Colon (tissue), 2 donors: ENCODE measurements around the gene PGF.

Experiments used
- FAIRE-seq: peaks from 2 replicates; lab custom pipeline; 2012; peaks lifted over from hg19 to GRCh38; lab: Jason Lieb, UNC
- donor health status: control.
- donor health status: control.

PGF gene

DNA sequence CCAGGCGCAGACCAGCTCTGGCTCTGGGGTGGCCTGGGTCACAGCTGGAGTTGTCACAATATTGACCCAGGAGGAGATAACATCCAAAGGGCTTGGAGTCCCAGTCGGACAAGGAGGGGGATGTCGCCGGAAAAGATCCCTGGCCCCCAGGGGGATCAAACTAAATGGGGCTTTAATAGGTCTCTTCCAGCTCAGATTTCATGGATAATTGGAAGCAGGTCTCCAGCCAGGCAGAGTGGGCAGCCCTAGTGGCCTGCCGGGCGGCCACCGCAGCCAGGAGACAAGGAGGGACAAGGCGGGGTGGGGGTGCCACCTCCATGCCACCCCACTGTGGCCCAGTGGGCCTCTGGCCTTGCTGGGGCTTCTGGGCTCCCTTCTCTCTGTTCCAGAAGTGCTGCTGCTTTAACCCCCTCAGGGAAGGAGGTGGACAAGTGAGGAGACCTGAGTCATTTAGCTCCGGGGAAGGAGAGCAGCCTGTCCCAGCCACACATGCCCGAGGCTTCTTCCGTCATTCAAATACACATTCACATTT lies 23.1 kb upstream of the PGF start:
- no peak for FAIRE-seq

DNA sequence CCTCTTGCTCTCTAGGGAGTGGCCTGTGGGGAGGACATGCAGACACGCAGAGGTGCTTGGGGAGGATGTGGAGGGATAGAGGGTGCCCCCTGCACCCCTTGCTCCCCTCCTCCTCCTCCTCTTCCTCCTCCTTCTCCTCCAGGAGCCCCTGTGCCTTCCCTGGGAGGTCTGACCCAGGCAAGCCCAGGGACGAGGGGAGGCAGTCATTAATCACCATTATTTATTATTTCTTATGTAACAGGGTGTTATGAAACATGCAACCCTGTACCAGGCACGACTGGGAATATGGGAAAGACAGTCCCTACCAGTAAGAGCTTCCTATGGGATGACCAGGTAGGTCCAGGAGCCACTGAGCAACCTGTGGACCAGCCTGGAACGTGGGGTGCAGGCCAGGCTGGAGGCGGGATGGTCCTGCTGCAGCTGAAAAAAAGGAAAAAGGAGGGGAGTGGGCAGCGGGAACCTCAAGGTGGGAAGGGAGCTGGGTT lies 22.5 kb upstream of the PGF start:
- no peak for FAIRE-seq

DNA sequence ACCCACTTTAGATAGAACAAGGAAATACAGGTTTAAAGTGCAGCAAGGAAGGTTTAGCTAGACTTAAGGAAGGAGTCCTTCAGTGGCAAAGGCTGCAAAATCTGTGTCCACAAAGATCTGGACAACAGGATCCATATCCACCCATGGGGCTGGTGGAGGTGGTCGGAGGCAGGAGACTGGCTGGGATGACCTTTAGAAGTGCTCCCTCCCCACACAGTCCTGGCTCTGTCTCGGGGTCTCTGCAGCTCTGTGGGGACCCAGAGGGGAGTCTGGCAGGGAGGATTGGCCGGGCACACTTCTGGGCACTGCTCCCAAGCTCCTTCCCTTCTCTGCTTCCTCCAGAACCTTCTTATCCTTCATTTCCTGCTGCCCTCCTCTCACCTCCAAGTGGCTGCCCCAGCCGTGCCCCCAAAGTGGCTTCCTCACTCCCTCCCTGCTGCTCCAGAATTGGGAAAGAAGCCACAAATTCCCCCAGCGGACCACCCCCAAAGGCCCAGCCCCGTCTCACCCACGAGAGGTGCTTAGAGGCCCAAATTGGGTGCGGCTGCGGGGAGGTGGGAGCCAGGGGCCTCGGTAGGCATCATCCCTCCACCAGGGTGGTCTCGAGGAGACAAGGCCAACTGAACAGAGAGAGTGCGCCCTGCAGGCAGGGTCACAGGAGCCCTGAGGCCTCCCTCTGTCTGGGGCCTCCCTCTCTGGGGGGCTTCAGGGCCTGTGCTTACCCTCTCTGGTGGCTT lies 21.9 kb upstream of the PGF start:
- FAIRE-seq = no peak

DNA sequence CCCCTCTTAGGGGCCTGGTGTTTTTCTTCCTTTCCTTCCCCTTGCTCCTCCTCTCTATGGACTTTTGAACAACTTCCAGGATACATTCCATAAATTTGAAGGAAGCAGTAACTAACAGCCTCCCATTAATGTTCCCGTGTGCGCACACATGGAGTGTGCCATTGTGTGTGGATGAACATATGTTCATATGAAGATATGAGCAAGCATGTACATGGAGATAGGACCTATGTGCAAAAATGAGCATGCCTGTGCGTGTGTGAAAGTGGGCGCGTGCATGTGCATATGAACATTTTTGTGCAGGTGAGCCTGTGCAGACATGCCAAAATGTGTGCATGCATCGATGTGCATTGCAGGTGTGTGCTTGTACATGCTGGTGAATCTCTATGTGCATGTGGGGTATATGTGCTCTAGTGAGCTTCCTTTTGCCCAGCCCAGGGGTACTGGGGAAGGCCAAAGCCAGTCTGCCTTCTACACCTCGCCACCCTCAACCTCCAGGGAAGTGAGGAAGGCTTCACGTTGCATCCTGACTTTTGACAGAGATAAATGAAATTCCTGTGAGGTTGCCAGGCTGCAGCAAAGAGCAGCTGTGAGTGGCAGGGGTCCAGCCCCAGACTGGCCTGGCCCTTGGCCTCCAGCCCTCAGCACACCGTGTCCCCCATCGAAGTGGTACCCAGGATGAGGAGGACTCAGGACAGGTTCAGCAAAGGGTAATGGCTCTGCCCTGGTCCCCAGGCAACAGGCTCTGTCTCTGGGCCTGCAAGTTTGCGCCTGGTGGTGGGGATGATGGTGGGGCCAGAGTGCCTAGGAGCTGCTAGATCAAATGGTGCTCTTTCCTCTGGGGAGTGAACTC lies 21.1 kb upstream of the PGF start:
- no peak for FAIRE-seq

DNA sequence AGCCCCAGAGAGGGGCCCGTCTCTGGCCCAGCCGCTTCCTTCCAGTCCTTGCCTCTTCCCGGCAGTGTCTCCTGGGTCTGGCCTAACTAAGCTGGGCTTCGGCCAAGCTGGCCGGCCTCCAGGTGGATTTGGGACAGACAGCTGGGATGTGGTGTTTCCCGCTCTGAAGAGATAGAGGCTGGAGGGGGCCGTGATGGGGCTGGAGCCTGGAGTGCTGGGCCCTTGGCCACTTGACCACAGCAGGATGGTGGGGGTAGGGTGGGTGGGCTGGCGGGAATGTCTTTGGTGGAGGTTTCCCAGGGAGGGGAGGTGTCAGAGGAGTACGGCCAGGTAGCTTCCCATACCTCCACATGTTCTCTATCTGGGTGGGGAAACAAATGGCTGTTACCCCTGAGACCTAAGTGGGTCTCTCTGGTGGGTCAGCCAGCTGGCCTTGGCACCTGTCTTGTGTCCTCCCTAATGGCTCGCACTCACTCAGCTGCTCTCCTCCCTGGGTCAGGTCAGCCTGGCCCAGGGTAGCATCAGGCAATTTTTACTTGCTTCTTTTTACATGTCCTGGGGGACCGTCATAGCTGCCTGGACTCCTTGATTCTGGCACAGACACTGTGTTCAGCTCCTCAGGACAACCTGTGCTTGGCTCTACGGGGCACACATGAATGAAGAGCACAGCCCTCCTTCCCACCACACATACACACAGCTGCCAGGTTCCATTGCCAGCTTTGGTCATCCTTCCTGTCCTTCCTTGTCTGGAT lies 19.8 kb upstream of the PGF start:
- no peak for FAIRE-seq

GRCh38 chr14:74974364-74975058 lies 19.1 kb upstream of the PGF start:
- FAIRE-seq = no peak

DNA sequence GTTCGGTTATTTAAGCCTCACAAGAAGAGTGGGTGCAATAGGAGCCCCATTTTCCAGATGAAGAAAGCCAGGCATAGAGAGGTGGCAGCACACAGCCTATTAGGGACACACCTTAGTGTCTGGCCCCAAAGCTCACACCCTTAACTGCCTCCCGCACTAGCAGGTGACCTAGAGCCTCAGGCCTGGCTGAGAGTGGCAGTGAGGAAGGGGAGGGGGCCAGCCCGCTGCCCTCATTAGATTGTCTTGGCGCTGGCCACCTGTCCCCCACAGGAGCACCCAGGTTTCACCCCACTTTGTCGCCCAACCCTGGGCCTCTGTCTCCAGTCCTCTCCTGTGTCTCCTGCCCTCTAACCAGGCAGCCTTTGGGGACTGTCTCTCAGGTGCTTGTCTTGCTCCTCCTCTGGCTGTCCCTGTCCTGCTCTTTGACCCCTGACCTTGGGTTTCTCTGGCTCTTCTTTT lies 18.5 kb upstream of the PGF start:
- FAIRE-seq = no peak

GRCh38 chr14:74973003-74973653 lies 17.7 kb upstream of the PGF start:
- no peak for FAIRE-seq

DNA sequence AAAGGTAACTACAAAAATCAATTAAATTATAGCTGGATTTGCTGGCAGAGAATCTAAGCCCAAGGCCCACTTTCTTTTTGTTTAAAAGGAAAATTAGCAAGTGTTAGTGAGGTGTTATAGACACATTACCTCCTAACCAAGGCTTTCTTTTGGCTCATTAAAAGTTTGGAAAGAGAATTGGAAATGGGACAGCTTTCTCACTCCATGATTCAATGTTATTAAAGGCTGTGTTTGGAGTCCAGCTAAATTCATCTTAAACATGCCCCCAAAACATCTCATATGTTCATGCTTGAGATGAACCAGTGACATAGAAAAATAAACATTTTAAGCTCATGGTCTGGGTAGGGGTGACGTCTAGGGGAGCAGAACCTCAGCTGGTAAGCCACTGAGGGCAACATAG lies 13.4 kb upstream of the PGF start:
- FAIRE-seq = no peak

- FAIRE-seq = no peak
Measured at GRCh38 chr14:74965486-74966153, 10.2 kb upstream of the PGF start.

GRCh38 chr14:74964787-74965485 lies 9.5 kb upstream of the PGF start:
- no peak for FAIRE-seq

DNA sequence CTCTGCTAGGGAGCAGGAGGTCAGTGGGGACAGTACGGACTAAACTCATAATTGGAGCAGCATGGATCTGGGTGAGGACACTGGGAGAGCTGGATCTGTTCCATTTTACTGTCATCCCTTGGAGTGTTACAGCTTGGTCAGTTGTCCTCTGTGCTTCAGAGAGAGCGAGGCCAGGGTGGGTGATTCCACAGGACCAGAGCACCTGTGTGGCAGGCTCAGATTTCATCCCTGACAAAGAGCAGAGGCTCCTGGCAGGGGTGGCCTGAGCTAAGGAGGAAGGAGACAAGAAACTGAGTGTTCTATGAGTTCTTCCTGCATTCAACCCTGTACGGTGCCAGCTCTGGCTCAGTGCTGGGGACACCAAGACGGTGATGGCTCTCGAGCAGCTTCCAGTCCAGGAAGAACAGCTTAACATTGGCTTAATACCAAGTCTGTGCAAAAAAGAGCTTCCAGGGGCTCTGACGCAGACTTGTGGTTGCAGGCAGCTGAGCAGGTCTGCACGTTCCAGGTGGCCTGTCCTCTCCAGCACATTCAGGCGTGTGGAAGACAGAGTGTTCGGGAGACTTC lies 8.4 kb upstream of the PGF start:
- FAIRE-seq = no peak

DNA sequence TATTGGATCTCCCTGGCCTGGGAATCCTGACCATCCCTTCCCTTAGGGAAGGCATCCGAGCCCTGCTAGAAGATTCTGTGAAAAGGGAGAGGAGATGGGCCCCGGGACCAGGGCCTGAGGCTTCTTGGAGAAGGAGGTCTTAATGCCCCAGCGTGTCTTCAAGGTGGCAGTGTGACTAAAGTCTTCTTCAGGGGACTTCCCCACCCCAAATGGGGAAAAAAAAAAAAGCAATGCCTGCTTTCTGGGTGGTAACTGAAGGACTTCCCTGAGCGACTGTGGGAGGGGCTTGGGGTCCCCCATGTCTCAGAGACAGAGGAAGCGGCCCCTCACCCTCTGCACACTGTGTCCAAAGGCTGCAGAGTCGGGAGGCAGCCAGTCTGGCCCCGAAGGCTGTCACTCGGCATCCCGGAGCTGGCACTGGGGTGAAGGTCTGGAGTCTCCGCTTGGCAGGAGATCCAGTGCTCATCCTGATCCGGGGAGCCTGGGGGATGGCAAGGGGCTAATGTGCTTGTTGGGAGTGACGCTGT lies 7.8 kb upstream of the PGF start:
- FAIRE-seq = no peak

DNA sequence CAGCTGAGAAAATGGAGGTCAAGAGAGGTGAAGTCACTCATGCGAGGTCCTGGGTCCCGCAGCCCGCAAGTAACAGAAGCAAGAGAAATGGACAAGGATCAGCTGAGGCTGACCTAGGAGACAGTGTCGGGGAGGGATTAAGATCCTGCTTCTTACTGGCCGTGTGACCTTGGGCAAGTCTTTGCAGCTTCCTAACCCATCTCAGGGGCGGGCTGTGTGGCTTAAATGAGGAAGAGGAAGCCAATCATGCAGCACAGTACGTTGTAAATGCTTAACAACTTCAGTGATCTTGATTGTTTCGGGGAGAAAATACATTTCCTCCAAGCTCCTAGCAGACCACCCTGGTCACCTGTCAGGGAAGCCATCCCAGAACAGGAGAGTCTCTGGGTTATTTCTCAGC lies 7.1 kb upstream of the PGF start:
- FAIRE-seq = no peak

DNA sequence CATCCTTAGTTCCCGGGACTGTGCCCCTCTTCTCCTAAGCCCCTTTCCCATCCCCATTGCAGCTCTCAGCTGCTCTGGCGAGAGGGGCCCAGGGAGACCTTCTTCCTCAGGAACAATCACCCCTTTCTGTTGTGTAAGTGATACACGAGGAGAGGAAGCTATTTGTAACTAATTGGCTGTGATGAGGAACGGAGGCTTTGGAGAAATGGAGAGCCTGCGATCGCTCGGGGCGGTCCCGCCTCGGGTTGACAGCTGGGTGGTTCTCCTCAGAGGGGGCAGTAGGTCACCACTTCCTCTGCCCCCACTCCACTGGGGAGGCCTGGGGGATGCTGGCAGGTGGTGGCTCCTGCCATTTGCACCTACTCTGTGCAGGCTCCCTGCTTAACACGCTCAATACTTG lies 6.6 kb upstream of the PGF start:
- FAIRE-seq = no peak

GRCh38 chr14:74961238-74961911 lies 6.0 kb upstream of the PGF start:
- FAIRE-seq = no peak

DNA sequence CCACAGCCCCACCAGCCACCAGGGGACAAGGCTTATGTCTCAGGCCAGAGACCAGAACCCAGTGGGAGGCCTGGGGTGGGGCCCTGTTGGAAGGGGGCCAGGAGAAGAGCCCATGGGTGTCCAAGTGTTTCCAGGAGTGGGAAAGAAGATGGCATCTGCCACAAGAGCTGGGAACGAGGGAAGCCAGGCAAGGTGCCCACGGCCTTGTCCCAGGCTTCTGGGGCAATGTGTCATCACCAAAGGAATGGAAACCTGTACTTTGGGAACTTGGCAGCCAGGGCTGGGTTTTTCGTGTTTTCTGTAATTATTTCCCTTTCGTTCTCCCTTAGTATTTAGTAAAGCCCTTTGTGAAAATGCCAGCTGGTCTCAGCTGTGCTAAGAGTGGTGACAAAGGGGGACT lies 5.3 kb upstream of the PGF start:
- FAIRE-seq = no peak

DNA sequence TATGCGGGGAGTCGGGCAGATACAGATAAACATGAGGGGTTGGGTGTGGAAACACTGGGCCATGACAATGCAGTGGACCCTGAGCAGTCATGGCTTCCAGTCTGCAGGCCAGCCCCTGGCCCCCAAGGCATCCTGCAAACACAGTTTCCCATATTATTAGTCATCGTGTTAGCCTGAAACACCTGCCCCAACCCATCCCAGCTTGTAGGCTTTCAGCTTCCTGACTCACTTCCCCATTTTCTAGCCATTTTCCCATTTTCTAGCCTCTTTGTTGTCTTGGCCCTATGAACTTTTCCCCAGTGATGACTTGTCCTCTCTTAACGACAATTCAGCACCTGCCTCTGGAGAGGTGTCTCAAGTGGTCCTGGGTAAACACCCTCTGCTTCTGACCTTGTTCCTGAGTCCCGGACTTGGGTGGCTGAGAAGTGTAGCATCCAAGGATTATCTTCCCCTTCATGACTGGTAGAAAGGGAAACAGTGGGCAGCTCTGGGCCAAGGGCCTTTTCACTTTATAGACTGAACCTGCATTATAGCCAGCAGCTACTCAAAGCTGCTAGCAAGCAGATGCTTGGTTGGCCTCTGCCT lies 4.3 kb upstream of the PGF start:
- FAIRE-seq = no peak
